ENCODE measurements around the gene NCK1.

The NCK1 gene

GRCh38 chr3:136908297-136908696 is 46.3 kb downstream of the NCK1 start:
- DNase-seq = no peak

- no peak for DNase-seq
Measured at GRCh38 chr3:136909187-136909586, 47.2 kb downstream of the NCK1 start.

- no peak for DNase-seq
Measured at GRCh38 chr3:136910697-136911096, 48.7 kb downstream of the NCK1 start.

GRCh38 chr3:136913168-136913567 is 51.2 kb downstream of the NCK1 start:
- no peak for DNase-seq

- DNase-seq = no peak
Measured at GRCh38 chr3:136914739-136915138, 52.7 kb downstream of the NCK1 start.

- no peak for DNase-seq
Measured at GRCh38 chr3:136916223-136916622, 54.2 kb downstream of the NCK1 start.

GRCh38 chr3:136919799-136920580 is 58.0 kb downstream of the NCK1 start:
- DNase-seq = peak; percentile 30

- no peak for DNase-seq
Measured at GRCh38 chr3:136920904-136921611, 59.0 kb downstream of the NCK1 start.

GRCh38 chr3:136925425-136926190 is 63.6 kb downstream of the NCK1 start:
- no peak for DNase-seq

- DNase-seq = no peak
Measured at GRCh38 chr3:136928240-136928639, 66.2 kb downstream of the NCK1 start.

- DNase-seq = no peak
Measured at GRCh38 chr3:136929977-136930670, 68.1 kb downstream of the NCK1 start.

- no peak for DNase-seq
Measured at GRCh38 chr3:136931606-136932005, 69.6 kb downstream of the NCK1 start.

- no peak for DNase-seq
Measured at GRCh38 chr3:136932523-136932922, 70.5 kb downstream of the NCK1 start.

- DNase-seq = no peak
Measured at GRCh38 chr3:136932978-136933772, 71.2 kb downstream of the NCK1 start.

GRCh38 chr3:136937175-136937574 is 75.2 kb downstream of the NCK1 start:
- no peak for DNase-seq

- DNase-seq = no peak
Measured at GRCh38 chr3:136937851-136938250, 75.8 kb downstream of the NCK1 start.

GRCh38 chr3:136938334-136938733 is 76.3 kb downstream of the NCK1 start:
- DNase-seq = no peak

GRCh38 chr3:136939489-136939888 is 77.5 kb downstream of the NCK1 start:
- no peak for DNase-seq

- no peak for DNase-seq
Measured at GRCh38 chr3:136942803-136943202, 80.8 kb downstream of the NCK1 start.

- DNase-seq = no peak
Measured at GRCh38 chr3:136943436-136943835, 81.4 kb downstream of the NCK1 start.

- no peak for DNase-seq
Measured at GRCh38 chr3:136946978-136947377, 85.0 kb downstream of the NCK1 start.

GRCh38 chr3:136947477-136947876 is 85.5 kb downstream of the NCK1 start:
- DNase-seq = no peak

Measured in CD4-positive, alpha-beta T cell treated with Interleukin-6 for 4 hours (primary cell).